ENCODE results near the gene RGS6.

The RGS6 gene

GRCh38 chr14:72606879-72607278, 674.6 kb downstream of the RGS6 start:
- H3K4me2 ChIP-seq = no peak overlapping the region
- H3K36me3 ChIP-seq = no peaks in the 10 kb centered on the region
- no peaks in the 10 kb centered on the region for H4K20me1 ChIP-seq
- H3K27ac ChIP-seq = no peak overlapping the region
- no peaks in the 10 kb centered on the region for H3K27me3 ChIP-seq
- TF ChIP-seq Cebpa-rat (IDR thresholded peaks at IDR 0.05) = no peak
- no peak overlapping the region for H3K4me3 ChIP-seq
- no peaks in the 10 kb centered on the region for H3K9me3 ChIP-seq
- peaks cover 54% of the 10 kb centered on the region for H3K4me1 ChIP-seq
- no peak overlapping the region for H3K9ac ChIP-seq

- Histone ChIP-seq H3K27ac (0 out of 2 replicates have a peak overlapping the region, but pooled peaks have one; percentile 3), H4K20me1 (no peaks in the 10 kb centered on the region), H3K4me2 (peak overlapping the region; percentile 65), H3K27me3 (no peaks in the 10 kb centered on the region), H3K9me3 (no peaks in the 10 kb centered on the region), H3K9ac (no peak overlapping the region), H3K4me1 (peaks cover 58% of the 10 kb centered on the region), H3K4me3 (no peak overlapping the region), H3K36me3 (no peaks in the 10 kb centered on the region)
- no peak for TF ChIP-seq Cebpa-rat (IDR thresholded peaks at IDR 0.05)
These were observed 675.3 kb downstream of the RGS6 start for GRCh38 chr14:72607386-72608130.

- H3K4me1 ChIP-seq = peaks cover 58% of the 10 kb centered on the region
These were observed 676.4 kb downstream of the RGS6 start for GRCh38 chr14:72608391-72609204.

GRCh38 chr14:72609205-72609916, 677.1 kb downstream of the RGS6 start:
- no peaks in the 10 kb centered on the region for H4K20me1 ChIP-seq
- no peak overlapping the region for H3K4me2 ChIP-seq
- no peak overlapping the region for H3K27ac ChIP-seq
- H3K36me3 ChIP-seq = no peaks in the 10 kb centered on the region
- peaks cover 58% of the 10 kb centered on the region for H3K4me1 ChIP-seq
- no peak overlapping the region for H3K9ac ChIP-seq
- H3K9me3 ChIP-seq = no peaks in the 10 kb centered on the region
- H3K4me3 ChIP-seq = no peak overlapping the region
- TF ChIP-seq Cebpa-rat (IDR thresholded peaks at IDR 0.05) = no peak
- no peaks in the 10 kb centered on the region for H3K27me3 ChIP-seq

More at GRCh38 chr14:72608391-72609204, 676.4 kb downstream of the RGS6 start:
- Histone ChIP-seq H3K27me3 (no peaks in the 10 kb centered on the region), H4K20me1 (no peaks in the 10 kb centered on the region), H3K4me3 (no peak overlapping the region), H3K9me3 (no peaks in the 10 kb centered on the region), H3K36me3 (no peaks in the 10 kb centered on the region), H3K4me2 (peak overlapping the region; percentile 65), H3K9ac (no peak overlapping the region), H3K27ac (no peak overlapping the region)
- no peak for TF ChIP-seq Cebpa-rat (IDR thresholded peaks at IDR 0.05)

- peaks cover 58% of the 10 kb centered on the region for H3K4me1 ChIP-seq
These were observed 678.0 kb downstream of the RGS6 start for GRCh38 chr14:72610096-72610830.

GRCh38 chr14:72610831-72611200, 678.6 kb downstream of the RGS6 start:
- Histone ChIP-seq H3K27me3 (no peaks in the 10 kb centered on the region), H3K4me2 (no peak overlapping the region), H3K27ac (no peak overlapping the region), H3K9ac (no peak overlapping the region), H3K36me3 (no peaks in the 10 kb centered on the region), H4K20me1 (no peaks in the 10 kb centered on the region), H3K9me3 (no peaks in the 10 kb centered on the region), H3K4me3 (no peak overlapping the region), H3K4me1 (peaks cover 58% of the 10 kb centered on the region)
- no peak for TF ChIP-seq Cebpa-rat (IDR thresholded peaks at IDR 0.05)

More at GRCh38 chr14:72610096-72610830, 678.0 kb downstream of the RGS6 start:
- Histone ChIP-seq H3K9ac (no peak overlapping the region), H3K27ac (no peak overlapping the region), H4K20me1 (no peaks in the 10 kb centered on the region), H3K4me3 (no peak overlapping the region), H3K4me2 (no peak overlapping the region), H3K27me3 (no peaks in the 10 kb centered on the region), H3K36me3 (no peaks in the 10 kb centered on the region), H3K9me3 (no peaks in the 10 kb centered on the region)
- TF ChIP-seq Cebpa-rat (IDR thresholded peaks at IDR 0.05) = no peak

- no peak for TF ChIP-seq Cebpa-rat (IDR thresholded peaks at IDR 0.05)
- Histone ChIP-seq H3K27me3 (no peaks in the 10 kb centered on the region), H3K9me3 (no peaks in the 10 kb centered on the region), H3K4me3 (no peak overlapping the region), H4K20me1 (no peaks in the 10 kb centered on the region), H3K27ac (no peak overlapping the region), H3K36me3 (no peaks in the 10 kb centered on the region), H3K4me2 (no peak overlapping the region), H3K4me1 (peaks cover 65% of the 10 kb centered on the region), H3K9ac (no peak overlapping the region)
These were observed 679.3 kb downstream of the RGS6 start for GRCh38 chr14:72611506-72611905.

GRCh38 chr14:72612041-72612440, 679.8 kb downstream of the RGS6 start:
- TF ChIP-seq Cebpa-rat (IDR thresholded peaks at IDR 0.05) = no peak
- Histone ChIP-seq H3K9me3 (no peaks in the 10 kb centered on the region), H3K4me3 (no peak overlapping the region), H3K36me3 (no peaks in the 10 kb centered on the region), H3K4me1 (peaks cover 70% of the 10 kb centered on the region), H3K27me3 (no peaks in the 10 kb centered on the region), H3K27ac (no peak overlapping the region), H3K4me2 (no peak overlapping the region), H4K20me1 (no peaks in the 10 kb centered on the region), H3K9ac (no peak overlapping the region)

- Histone ChIP-seq H3K4me3 (no peak overlapping the region), H3K9ac (peak overlapping the region; percentile 17; the same call in 1 of the 2 replicates), H4K20me1 (no peaks in the 10 kb centered on the region), H3K4me1 (peaks cover 70% of the 10 kb centered on the region), H3K36me3 (no peaks in the 10 kb centered on the region), H3K27ac (peak overlapping the region; percentile 51), H3K9me3 (no peaks in the 10 kb centered on the region), H3K4me2 (peak overlapping the region; percentile 85), H3K27me3 (no peaks in the 10 kb centered on the region)
- no peak for TF ChIP-seq Cebpa-rat (IDR thresholded peaks at IDR 0.05)
These were observed 681.2 kb downstream of the RGS6 start for GRCh38 chr14:72613231-72613974.
